ENCODE data around the gene DPY19L2.
"Not testable (repeated sequence)": the region's sequence is repeated elsewhere in the genome, so short reads cannot be mapped to it uniquely, and the experiment has no call there.

Gene DPY19L2

GRCh38 chr12:63663005-63663404 lies 5.3 kb downstream of the DPY19L2 start:
- DNase-seq (ENCODE audit: low read depth, low spot score): not testable (repeated sequence)

GRCh38 chr12:63658501-63658900 lies 9.8 kb downstream of the DPY19L2 start:
- DNase-seq (ENCODE audit: low read depth, low spot score): not testable (repeated sequence)

GRCh38 chr12:63656407-63656806 lies 11.9 kb downstream of the DPY19L2 start:
- DNase-seq (ENCODE audit: low read depth, low spot score): not testable (repeated sequence)

GRCh38 chr12:63655543-63656257 lies 12.6 kb downstream of the DPY19L2 start:
- DNase-seq (ENCODE audit: low read depth, low spot score): not testable (repeated sequence)

GRCh38 chr12:63654481-63654880 lies 13.8 kb downstream of the DPY19L2 start:
- not testable (repeated sequence) for DNase-seq (ENCODE audit: low read depth, low spot score)

GRCh38 chr12:63649517-63649916 lies 18.8 kb downstream of the DPY19L2 start:
- DNase-seq (ENCODE audit: low read depth, low spot score): not testable (repeated sequence)

- DNase-seq (ENCODE audit: low read depth, low spot score): not testable (repeated sequence)
These were observed 24.7 kb downstream of the DPY19L2 start for GRCh38 chr12:63643381-63644140.

- DNase-seq (ENCODE audit: low read depth, low spot score): not testable (repeated sequence)
These were observed 44.0 kb downstream of the DPY19L2 start for GRCh38 chr12:63624258-63624657.

- not testable (repeated sequence) for DNase-seq (ENCODE audit: low read depth, low spot score)
These were observed 52.7 kb downstream of the DPY19L2 start for GRCh38 chr12:63615544-63615943.

GRCh38 chr12:63611285-63611684 lies 57.0 kb downstream of the DPY19L2 start:
- DNase-seq (ENCODE audit: low read depth, low spot score): not testable (repeated sequence)

GRCh38 chr12:63609281-63609680 lies 59.0 kb downstream of the DPY19L2 start:
- not testable (repeated sequence) for DNase-seq (ENCODE audit: low read depth, low spot score)

GRCh38 chr12:63604985-63605384 lies 63.3 kb downstream of the DPY19L2 start:
- DNase-seq (ENCODE audit: low read depth, low spot score): not testable (repeated sequence)

- not testable (repeated sequence) for DNase-seq (ENCODE audit: low read depth, low spot score)
These were observed 73.5 kb downstream of the DPY19L2 start for GRCh38 chr12:63594828-63595227.

GRCh38 chr12:63584426-63584825 lies 83.9 kb downstream of the DPY19L2 start:
- DNase-seq (ENCODE audit: low read depth, low spot score): not testable (repeated sequence)

- DNase-seq (ENCODE audit: low read depth, low spot score): not testable (repeated sequence)
These were observed 85.0 kb downstream of the DPY19L2 start for GRCh38 chr12:63583289-63583688.

- not testable (repeated sequence) for DNase-seq (ENCODE audit: low read depth, low spot score)
These were observed 90.7 kb downstream of the DPY19L2 start for GRCh38 chr12:63577631-63578030.

- not testable (repeated sequence) for DNase-seq (ENCODE audit: low read depth, low spot score)
These were observed 96.3 kb downstream of the DPY19L2 start for GRCh38 chr12:63572038-63572437.

- not testable (repeated sequence) for DNase-seq (ENCODE audit: low read depth, low spot score)
These were observed 109.8 kb downstream of the DPY19L2 start for GRCh38 chr12:63558445-63558844.

- DNase-seq (ENCODE audit: low read depth, low spot score): not testable (repeated sequence)
These were observed 116.9 kb downstream of the DPY19L2 start for GRCh38 chr12:63551397-63551796.

GRCh38 chr12:63549034-63549433 lies 119.3 kb downstream of the DPY19L2 start:
- DNase-seq (ENCODE audit: low read depth, low spot score): not testable (repeated sequence)

- DNase-seq (ENCODE audit: low read depth, low spot score): not testable (repeated sequence)
These were observed 122.9 kb downstream of the DPY19L2 start for GRCh38 chr12:63545298-63545916.

- not testable (repeated sequence) for DNase-seq (ENCODE audit: low read depth, low spot score)
These were observed 129.6 kb downstream of the DPY19L2 start for GRCh38 chr12:63538656-63539055.
